Mesothelial cell of epicardium (in vitro differentiated cells): Measurements from ENCODE around the gene ZFP62. TPM values are rescaled to one million over a fixed set of nuclear protein-coding genes. Genes with fewer than 3 reads are reported as not detected.
A peak's percentile ranks its signal among the peaks of the same experiment; 100 is the strongest.

Experiments
- DNase-seq, 2 experiments: peaks; one replicate each; pipeline ENCODE4 v3.0.0; 2021; ENCODE audit warnings: low spot score in 2 of 2; ENCODE audit not compliant: unreplicated experiment in 2 of 2
- H3K27ac Mint-ChIP-seq: 2 replicates; pipeline ENCODE4 v1.8.0; 2021; ENCODE audit warnings: mixed read lengths
- H3K27me3 Mint-ChIP-seq: 2 replicates; pipeline ENCODE4 v1.8.0; 2021; ENCODE audit warnings: low read depth, mixed read lengths
- H3K36me3 Mint-ChIP-seq: 2 replicates; pipeline ENCODE4 v1.8.0; 2021; ENCODE audit warnings: mixed read lengths
- H3K4me1 Mint-ChIP-seq: 2 replicates; pipeline ENCODE4 v1.8.0; 2021; ENCODE audit warnings: mixed read lengths
- H3K4me3 Mint-ChIP-seq: 2 replicates; pipeline ENCODE4 v1.8.0; 2021; ENCODE audit warnings: mild to moderate bottlenecking, moderate library complexity, mixed read lengths
- H3K9me3 Mint-ChIP-seq: 2 replicates; pipeline ENCODE4 v1.8.0; 2021; ENCODE audit warnings: mixed read lengths
- total RNA-seq: library from RNA; stranded (reverse); gene quantifications from 3 replicates; pipeline ENCODE4 v1.2.1, GENCODE V29; 2021
- TF ChIP-seq, protein P1 (sequence below): fragments of 200-600 bp; sonication (generic); IDR thresholded peaks from one replicate; pipeline ENCODE4 v1.5.0; 2021; ENCODE audit warnings: antibody characterized with exemption; ENCODE audit not compliant: unreplicated experiment

Gene ZFP62
- total RNA-seq, 1 donor from 2014 or later = 48.9 TPM

DNA sequence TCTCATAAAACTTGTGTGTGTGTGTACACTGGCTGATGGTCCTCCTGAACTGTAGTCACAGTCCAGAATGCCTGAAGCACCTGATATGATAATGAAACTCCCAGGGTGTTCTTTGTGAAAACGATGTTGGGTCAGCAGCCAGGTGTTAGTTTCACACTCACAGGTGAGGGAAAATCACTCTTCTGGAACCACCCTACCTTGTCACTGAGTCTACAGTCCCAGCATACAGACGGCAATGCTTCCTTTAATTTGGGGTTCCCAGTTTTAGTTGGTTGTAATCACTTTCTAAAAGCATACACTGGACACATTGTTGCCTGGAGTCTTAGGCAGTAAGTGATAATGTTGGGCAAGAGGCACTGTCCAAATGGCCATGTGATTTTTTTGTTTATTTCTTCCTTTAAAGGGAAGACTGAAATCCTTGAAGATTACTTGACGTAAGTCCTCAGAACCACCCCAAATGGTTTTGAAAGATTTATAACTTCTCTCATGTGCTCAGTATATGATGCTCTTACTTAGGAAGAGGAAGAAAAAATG is 40.2 kb downstream of the ZFP62 start:
- Mint-ChIP-seq H3K4me3 (no peak overlapping the region), H3K4me1 (peaks cover 50% of the 10 kb centered on the region), H3K27me3 (no peaks in the 10 kb centered on the region), H3K36me3 (no peaks in the 10 kb centered on the region), H3K9me3 (no peaks in the 10 kb centered on the region), H3K27ac (no peak overlapping the region)
- TF ChIP-seq, protein P1, sequence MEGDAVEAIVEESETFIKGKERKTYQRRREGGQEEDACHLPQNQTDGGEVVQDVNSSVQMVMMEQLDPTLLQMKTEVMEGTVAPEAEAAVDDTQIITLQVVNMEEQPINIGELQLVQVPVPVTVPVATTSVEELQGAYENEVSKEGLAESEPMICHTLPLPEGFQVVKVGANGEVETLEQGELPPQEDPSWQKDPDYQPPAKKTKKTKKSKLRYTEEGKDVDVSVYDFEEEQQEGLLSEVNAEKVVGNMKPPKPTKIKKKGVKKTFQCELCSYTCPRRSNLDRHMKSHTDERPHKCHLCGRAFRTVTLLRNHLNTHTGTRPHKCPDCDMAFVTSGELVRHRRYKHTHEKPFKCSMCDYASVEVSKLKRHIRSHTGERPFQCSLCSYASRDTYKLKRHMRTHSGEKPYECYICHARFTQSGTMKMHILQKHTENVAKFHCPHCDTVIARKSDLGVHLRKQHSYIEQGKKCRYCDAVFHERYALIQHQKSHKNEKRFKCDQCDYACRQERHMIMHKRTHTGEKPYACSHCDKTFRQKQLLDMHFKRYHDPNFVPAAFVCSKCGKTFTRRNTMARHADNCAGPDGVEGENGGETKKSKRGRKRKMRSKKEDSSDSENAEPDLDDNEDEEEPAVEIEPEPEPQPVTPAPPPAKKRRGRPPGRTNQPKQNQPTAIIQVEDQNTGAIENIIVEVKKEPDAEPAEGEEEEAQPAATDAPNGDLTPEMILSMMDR = no peak
- DNase-seq = no peak

DNA sequence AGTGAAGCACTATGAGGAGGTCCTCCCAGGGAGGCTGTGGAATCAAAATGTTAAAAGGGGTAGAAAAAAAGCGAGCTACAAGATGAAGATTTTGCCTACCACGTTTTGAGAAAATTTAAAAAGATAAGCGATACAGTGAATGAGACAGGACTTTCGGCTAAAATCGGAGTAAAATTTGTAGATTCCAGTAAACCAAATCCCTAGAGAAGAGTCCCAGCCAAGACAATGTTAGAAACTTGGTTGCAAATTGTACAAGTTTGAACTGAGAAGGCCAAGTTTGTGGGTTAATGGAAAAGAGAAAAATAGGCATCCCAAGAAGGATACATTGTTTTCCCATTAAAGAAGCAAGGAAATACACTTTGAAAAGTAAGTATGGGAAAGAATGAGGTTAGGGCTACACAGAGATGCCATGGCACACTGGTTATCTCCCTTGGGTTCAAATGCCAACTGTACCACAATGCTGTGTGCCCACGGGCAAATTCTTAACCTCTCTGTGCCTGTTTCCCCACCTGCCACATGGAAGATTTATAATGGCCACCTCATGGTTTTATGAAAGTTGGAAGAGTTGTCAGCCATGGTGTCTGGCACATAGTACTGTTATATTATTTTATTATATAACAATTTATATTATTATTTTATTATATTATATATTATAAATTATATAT is 42.3 kb downstream of the ZFP62 start:
- DNase-seq = no peak
- peak overlapping the region; percentile 96 for H3K27ac Mint-ChIP-seq
- no peak overlapping the region for H3K4me3 Mint-ChIP-seq
- peaks cover 44% of the 10 kb centered on the region for H3K4me1 Mint-ChIP-seq
- no peaks in the 10 kb centered on the region for H3K27me3 Mint-ChIP-seq
- TF ChIP-seq, protein P1 = no peak
- no peaks in the 10 kb centered on the region for H3K9me3 Mint-ChIP-seq
- H3K36me3 Mint-ChIP-seq = no peaks in the 10 kb centered on the region

DNA sequence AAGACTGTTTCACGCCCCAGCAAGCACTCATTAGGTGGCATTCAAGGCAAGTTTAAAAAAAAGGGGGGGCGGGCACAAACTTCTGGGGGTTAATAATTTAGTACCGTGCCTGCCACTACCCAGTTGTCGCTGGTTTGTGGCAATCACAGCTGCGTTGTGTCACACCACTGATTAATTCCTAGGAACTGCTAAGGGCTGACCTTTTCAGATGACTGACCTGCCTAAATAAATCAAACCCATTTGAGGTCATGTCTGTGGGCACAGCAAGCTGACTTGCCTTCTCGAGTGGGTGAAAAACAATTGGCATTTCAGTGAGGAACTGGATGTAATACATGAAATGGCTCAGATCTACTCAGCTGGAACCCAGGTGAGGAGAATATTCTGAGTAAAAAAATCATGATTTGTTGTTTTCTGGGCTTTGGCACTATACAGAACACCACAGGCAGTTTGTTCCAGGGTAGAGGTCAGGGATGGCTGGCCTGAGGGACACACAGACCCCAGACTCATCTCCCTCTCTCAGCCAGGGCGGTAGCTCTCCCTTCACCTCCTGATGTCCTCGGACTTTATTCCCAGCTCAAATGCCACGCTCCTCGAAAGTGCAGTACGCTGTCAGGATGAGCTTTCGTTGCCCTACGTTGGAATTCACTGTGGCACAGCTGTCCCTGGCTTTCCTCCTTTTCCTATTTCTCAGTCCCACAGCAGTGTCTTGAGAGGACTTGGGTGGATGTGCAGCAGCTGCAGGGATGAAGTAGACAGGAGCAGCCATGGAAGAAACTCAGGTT is 43.0 kb downstream of the ZFP62 start:
- Mint-ChIP-seq H3K4me1 (peaks cover 44% of the 10 kb centered on the region), H3K36me3 (no peaks in the 10 kb centered on the region), H3K9me3 (no peaks in the 10 kb centered on the region), H3K27me3 (no peaks in the 10 kb centered on the region), H3K27ac (peak overlapping the region; percentile 96), H3K4me3 (no peak overlapping the region)
- DNase-seq = no peak
- TF ChIP-seq, protein P1 = no peak

DNA sequence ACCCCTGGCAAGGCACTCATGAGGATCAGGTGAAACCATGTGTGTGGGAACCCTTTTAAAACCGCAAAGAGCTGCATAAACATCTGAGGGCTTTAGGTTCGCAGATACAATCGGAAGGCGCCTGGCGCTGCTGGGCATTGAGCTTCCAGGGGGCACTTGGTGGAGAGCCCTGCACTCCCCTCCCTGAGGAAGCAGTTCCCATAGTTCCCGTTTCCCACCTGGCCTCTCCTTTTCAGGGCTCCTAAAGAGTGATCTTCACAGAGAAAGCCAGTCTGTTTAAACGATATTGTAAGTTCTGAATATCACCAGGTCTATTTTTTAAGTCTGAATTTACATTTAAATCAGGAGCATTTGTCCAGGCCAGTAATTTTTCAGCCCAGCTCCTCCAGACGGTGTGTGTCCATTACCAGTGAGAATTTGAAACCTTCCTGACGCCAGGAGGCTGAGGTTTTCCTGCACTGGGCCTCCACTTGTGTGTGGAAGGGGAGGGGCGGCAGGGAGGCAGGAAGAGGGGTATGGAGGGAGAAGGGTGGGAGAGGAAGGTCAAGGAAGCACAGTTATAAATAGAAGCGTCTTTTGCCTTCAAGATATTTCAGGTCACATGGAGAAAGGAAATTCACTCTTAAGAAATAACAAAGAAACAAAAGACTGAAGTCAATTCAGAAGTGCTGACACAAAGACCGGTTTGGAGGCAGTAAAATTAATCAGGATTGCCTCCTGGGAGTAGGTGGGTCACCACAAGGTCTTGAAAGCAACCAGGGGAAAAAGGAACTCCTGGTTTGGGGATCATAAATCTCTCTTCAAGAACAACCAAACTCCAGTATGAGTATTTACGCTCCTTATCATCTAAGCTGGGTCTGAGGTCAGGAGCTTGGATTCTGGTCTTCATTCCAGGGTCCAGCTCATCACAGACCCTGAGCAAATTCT is 44.2 kb downstream of the ZFP62 start:
- peak overlapping the region; percentile 96 for H3K27ac Mint-ChIP-seq
- peak overlapping the region; percentile 7 for H3K4me3 Mint-ChIP-seq
- no peaks in the 10 kb centered on the region for H3K27me3 Mint-ChIP-seq
- H3K4me1 Mint-ChIP-seq = peaks cover 52% of the 10 kb centered on the region
- H3K36me3 Mint-ChIP-seq = no peaks in the 10 kb centered on the region
- H3K9me3 Mint-ChIP-seq = no peaks in the 10 kb centered on the region
- no peak for DNase-seq
- TF ChIP-seq, protein P1 = no peak

DNA sequence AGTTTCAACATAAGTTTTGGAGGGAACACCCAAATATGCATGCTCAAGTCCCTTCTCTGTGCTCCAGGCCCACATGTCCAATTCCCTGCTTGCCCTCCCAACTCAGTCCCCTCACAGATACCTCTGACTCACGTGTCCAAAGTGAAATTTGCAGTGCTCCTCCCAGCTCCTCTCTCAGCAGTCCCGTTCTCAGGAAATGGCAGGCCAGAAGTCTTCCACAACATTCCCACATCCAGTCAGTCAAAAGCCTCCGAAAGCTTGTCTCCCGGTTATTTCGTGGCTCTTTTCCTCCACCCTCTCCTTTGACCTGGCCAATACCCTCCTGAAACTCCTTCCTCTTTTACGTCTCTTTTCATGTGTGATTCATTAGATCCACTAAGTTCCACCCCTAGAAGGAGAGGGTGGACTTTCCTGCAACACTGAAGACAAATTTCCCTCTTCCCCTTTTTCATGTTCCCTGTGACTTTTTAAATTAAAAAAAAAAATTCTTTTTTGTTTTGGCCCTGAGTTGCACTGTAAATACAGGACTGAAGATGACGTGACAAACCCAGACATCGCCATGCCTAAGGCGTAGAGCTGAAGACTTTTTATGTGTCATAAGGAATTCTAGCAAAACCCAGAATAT is 45.7 kb downstream of the ZFP62 start:
- TF ChIP-seq, protein P1 = no peak
- peak in 1 of 2 experiments; percentile 33 for DNase-seq
- peaks cover 59% of the 10 kb centered on the region for H3K4me1 Mint-ChIP-seq
- H3K4me3 Mint-ChIP-seq = peak overlapping the region; percentile 36
- H3K9me3 Mint-ChIP-seq = no peaks in the 10 kb centered on the region
- H3K36me3 Mint-ChIP-seq = no peaks in the 10 kb centered on the region
- no peaks in the 10 kb centered on the region for H3K27me3 Mint-ChIP-seq
- peak overlapping the region; percentile 75 for H3K27ac Mint-ChIP-seq
